HG02642 (cell line): ENCODE data around the gene LINGO1.

Experiments
- ATAC-seq: cut with Tn5 transposase; IDR thresholded peaks from one replicate; pipeline ENCODE4 v1.9.1; 2021; ENCODE audit warnings: mild to moderate bottlenecking; ENCODE audit not compliant: unreplicated experiment, poor library complexity

The LINGO1 gene

DNA sequence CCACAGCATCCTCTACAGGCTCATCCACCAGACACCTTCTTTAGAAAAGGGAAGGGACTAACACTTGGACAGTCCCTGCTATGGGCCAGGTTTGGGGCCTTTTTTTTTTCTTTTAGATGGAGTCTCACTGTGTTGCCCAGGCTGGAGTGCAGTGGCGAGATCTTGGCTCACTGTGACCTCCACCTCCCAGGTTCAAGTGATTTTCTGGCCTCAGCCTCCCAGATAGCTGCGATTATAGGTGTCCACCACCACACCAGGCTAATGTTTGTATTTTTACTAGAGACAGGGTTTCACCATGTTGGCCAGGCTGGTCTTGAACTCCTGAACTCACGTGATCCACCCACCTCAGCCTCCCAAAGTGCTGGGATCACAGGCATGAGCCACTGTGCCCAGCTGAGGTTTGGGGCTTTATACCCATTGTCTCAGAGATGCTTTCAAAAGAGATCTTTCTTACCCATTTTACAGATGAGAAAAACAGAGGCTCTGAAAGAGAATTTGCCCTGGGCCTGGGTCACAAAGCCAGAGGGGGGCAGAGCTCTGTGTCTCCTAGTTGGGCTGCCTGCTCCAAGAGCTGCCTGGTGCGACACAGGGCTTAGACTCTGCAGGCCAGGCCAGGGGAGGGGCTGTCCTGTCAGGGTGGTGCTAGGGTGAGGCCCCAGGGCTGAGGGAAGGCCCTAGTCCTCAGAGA lies 11.6 kb downstream of the LINGO1 start:
- no peak for ATAC-seq

DNA sequence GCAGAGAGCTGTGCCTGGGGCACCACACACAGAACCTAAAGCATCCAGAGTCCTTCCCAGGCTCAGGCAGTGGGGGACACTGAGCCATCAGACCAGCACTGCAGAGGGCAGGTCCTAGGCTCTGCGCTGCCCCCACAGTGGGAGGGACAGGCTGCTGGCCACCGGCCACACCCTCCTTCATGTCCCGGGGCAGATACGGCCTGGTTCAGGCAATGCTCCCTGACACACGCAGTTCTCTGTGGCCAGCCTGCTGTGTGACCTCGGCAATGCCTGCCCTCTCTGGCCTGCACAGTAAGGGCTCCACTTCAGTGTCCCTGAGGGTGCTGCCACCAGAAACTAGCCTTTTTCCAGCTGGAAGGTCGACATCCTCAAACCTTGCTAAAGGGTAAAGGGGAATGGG lies 12.4 kb downstream of the LINGO1 start:
- no peak for ATAC-seq

DNA sequence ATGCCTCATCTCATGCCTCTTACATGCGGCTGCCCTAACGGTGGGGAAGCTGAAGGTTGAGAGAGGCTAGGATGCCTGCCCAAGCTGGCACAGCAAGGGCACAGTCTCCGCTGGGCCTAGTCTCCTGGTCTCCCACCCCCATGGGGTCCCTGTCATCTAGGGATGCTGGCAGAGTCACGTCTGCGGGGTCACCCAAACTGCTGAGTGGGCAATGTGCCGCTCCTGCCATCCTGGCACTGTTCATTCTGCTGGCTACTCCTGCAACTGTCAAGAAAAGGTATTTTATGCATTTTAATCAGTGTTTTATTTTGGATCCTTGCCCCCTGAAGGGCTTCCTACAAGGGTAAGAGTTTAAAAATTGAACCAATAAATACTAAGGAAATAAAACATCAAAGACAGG lies 12.8 kb downstream of the LINGO1 start:
- no peak for ATAC-seq

DNA sequence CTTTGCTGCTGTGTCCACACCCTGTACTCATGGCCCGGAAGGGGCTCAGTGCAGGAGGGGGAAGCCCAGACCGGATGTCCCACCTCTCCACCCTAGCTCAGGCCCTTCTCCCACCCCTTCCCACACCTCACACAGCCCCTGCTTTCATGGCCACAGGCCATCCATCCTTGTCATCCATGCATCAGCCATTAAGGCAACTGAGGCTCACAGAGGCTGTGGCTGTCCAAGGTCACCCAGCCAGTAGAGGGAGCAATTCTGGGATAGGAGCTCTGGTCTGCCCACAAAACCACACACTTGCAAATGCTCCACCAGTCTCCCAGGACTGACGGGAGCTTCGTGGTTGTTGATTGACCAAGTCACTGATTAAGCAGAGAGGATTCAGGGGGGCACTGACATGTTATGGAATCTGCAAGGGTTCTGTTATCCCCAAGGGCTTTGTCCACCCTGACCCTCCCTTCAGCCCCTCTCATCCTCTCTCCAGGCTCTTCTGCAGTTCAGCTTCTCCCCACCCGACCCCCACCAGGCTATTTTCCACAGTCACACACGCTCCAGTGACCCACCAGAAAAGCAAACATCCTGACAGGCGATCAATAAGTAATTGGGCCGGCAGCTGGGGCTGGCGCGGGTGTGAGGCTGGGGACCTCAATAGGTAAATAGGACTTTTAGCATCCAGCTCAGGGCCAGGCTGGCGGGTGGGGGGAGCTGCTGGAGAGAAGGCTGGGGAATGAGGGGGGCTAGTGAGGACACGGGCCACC lies 15.1 kb downstream of the LINGO1 start:
- ATAC-seq, result no peak

DNA sequence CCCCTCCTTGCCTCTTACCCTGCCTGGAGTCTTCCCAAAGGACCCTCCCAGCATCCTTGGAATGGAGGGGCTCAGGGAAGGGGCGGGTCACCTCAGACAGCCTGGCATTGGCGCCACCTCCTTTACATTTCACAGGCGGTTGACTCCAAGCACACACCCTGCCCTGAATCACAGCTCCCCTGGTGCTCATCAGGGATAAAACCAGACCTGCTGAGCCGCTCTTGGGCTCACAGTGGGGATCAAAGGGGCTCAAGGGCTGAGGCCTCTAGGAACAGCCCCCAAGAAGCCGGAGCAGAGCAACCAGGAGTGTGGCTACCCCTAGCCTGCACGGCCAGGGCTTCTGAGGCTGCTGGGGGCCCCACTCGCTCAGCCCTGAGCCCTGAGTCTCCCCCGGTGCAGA lies 16.6 kb downstream of the LINGO1 start:
- ATAC-seq, result no peak

DNA sequence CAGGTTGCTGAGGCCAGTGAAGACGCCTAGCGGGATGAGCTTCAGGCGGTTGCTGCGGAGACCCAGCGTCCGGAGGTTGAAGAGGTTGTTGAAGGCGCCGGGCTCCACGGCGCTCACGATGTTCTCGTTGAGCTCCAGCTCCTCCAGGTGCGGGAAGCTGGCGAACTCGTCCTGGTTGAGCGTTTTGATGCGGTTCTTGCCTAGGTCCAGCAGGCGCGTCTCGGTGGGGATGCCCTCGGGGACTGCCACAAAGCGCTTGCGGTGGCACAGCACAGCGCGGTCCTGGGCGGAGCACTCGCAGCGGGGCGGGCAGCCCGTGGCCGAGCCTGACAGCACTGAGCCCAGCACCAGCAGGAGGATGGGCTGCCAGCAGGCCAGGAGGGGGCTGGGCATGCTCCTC lies 17.2 kb downstream of the LINGO1 start:
- ATAC-seq, result no peak

DNA sequence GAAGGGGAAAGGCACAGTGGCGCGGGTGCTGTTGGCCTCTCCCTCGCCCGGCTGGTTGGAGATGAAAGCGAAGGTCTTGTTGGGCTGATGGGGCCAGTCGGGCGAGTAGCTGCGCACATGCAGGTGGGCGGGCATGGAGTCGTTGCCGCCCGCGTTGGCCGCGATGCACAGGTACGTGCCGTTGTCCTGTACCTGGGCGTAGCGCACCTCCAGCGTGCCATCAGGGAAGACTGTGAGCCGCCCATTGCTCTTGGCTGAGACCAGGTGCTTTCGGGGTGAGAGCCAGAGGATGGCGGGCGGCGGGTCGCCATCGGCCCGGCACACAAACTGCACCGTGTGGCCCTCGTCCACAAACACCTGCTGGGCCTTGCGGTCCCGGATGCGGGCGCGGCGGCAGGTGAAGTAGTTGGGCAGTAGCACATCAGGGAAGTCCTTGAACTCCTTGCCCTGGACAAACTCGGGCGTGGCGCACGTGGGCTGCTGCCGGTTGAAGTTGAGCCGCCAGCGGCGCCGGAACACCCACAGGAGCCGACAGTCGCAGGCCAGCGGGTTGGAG lies 18.4 kb downstream of the LINGO1 start:
- ATAC-seq, result no peak

DNA sequence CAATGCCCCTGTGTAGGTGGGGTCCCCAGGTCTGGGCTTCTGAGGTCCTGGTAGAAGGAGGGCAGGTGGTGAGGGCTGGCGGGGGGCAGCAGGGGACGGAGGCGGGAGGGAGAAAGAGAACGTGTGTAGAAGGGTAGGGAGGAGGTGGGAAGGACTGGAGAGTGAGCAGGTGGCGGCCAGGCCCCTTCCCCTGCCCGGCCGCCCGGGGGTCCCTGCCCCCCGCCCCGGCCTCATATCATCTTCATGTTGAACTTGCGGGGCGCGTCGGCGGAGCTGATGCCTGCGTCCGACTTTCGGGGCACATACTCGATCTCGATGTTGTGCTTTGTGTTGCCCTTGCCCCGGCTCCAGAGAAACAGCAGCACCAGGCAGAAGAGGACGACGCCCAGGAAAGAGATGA lies 18.9 kb downstream of the LINGO1 start:
- ATAC-seq, result no peak

DNA sequence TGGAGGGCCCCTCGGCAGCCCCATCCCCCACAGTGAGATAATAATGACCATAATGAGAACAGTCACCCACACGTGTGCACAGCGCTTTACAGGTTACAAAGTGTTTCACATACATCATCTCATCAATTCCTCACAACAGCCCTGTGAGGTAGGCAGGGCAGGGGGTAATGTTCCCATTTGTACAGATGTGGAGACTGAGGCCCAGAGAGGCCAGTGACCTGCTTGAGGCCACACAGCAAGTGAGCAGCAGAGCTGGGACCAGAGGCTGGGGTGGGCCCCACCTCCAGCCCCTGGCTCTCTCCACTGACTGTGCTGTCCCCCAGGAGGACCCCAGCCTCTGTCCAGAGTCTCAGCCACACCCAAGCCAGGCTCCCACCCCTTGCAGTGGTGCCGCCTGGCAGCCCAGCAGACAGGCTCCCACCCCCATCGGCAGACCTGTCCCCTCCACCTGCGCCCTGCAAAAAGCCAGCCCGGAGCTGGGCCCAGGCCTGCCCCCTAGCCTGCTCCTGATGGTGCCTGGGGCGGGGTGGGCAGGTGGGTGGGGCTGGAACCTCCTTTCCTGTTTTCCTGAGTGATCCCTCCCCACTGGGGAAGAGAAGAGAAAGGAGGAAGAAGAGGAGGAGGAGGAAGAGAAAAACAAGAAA lies 19.6 kb downstream of the LINGO1 start:
- no peak for ATAC-seq

DNA sequence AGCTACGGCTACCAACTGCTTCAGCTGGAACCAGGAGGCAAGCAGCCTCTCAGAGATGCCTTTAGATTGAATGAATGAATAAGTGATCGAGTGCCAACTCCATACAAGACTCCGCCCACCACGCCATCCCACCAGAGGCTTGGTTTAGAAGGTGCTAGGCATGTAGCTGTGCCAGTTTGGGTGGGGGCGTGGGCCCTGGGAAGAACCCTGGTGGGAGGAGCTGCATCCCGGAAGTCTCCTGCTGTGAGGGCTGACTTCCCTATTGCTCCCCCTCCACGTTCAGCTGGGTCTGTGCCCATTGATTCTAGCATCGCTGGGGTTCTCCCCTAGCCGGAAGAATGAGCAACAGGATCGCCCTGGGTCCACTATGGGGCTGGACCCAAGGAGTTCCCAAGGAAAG lies 20.9 kb downstream of the LINGO1 start:
- no peak for ATAC-seq

DNA sequence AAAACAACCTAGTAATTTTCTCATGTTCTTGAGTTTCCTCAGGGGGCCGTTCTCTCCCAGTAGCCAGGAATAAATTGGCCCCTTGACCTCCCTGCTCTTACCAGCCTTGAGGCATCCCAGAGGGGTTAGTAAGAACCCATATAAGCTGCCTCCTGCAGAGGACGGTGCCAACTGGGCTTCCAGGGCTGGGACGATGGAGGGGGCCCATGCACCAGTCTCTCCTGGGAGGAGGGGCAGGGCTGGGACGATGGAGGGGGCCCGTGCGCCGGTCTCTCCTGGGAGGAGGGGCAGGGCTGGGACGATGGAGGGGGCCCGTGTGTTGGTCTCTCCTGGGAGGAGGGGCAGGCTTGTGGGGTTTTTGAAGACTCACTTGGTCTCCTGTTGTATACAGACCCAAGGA lies 22.0 kb downstream of the LINGO1 start:
- ATAC-seq, result no peak

DNA sequence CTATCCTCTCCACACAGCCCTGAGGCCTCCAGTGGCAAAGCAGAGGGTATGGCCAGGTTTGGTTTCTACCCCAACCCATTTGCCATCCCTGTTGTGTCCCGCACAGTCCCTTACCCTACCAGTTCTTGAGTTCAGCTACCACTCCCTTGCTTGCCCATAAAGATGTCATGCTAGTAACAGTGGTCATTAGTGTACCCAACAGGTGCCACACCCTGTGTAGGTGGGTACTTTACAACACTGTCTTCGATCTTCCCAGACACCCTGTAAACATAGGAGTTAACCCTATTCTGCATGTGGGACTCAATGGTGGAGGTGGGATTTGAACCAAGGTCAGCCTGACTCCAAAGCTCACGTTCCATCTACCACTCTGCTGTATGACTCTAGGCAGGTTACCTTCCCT lies 23.2 kb downstream of the LINGO1 start:
- no peak for ATAC-seq

DNA sequence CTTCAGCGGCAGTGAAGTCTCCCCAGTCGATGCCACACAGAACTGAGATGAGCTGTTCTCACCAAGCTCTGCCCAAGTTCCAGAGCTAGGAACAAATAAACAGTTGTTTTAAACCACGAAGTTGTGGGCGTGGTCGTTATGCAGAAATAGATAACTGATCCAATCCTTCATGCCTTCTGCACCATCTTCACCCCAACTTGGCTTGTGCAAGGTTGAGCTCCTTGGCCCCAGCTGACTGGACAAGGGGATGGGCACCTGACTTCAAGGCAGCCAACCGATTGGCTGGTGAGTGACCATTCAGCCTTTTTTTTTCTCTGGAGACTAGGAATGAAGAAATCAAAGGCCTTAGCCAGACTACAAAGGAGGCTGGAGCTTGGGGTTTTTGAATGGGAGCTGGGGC lies 23.9 kb downstream of the LINGO1 start:
- no peak for ATAC-seq

DNA sequence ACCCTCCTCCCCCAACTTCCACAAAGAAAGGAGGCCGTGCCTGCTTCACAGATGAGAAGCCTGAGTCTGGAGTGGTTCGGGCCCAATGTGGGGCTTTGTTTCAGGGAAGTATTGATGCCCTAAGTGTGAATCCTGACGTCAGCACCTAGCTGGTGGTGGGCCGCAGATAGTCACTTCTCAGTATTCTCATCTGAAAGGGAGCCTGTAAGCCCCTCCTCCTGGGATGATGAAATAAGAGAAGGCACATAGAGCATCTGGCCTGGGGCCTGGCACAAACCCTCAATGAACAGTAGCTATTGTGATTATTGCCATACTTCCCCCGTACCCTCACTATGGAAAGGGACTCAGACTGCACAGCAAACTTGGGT lies 24.8 kb downstream of the LINGO1 start:
- no peak for ATAC-seq

DNA sequence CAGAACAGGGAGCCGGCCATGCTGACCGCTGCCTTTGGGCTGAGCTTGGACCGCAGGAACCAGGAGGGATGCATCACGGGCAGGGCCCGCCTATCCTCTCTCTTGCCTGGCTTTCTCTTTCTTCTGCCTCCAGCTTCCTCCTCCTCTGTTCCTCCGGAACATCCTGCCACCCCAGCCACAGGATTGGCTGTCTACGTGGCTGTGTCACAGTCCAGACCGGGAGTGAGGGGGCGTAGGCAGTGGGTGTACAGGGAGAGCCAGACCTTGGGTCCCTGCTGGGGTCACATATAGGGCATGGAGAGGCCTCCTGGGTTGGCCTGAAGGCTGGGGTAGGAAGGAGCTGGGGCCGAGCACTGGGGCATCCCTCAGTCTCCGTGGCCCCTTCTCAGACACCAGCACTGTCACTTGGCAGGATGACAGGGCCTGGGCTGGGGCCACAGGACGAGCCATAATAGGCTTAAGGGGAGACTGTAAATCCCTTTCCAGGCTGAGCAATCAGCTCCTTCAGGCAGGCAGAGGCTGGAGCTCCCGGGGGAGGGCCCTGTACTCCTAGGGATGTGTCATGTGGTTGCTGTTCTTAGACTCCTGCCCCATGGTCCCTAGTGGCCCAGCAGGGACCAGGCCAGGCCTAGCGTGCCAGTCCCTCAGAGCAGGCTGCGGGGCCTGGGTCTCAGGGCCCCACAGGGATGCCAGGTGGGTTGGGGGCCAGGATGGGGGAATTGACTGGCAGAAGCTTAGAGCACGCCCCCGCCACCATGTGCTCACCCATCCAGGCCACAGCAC lies 25.4 kb downstream of the LINGO1 start:
- ATAC-seq, result no peak

DNA sequence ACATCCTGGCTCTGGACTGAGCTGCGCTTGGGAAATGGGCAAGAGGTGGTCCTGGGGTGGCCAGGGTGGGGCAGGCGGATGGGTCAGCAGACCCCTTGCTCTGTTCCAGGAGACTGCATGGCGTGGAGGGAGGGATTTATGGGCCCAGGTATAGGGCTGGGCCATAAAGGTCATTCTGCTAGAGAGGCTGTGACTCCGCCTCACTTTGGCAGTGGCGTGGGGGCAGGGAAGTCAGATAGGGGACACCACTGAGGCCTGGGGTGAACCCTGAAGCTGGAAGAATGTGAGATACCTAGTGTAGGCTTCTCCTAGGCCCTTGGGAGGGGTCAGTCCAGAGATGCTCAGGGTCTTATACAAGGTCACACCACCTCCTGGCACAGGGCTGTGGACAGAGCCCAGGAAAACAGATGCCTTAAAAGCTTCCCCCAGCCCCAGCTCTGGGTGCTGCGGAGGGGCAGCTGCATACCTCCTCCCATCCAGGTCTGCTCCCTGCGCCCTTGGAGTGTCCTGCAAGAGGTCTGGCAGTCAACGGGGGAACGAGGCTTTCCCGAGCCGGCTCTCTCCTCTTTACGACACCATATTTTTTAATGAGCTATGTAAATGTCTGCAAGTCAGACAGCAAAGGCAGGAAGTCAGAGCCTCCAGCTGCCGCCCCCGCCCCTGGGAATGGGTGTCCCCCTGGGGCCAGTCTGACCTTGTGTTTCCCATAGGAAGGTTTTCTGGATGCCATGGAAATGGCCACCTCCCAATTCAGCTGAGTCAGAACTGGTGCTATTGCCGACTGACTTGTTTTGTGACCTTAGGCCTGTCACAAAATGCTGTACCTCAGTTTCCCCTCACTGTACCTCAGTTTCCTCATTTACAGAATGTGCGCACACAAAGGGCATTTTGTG lies 26.3 kb downstream of the LINGO1 start:
- ATAC-seq, result no peak

DNA sequence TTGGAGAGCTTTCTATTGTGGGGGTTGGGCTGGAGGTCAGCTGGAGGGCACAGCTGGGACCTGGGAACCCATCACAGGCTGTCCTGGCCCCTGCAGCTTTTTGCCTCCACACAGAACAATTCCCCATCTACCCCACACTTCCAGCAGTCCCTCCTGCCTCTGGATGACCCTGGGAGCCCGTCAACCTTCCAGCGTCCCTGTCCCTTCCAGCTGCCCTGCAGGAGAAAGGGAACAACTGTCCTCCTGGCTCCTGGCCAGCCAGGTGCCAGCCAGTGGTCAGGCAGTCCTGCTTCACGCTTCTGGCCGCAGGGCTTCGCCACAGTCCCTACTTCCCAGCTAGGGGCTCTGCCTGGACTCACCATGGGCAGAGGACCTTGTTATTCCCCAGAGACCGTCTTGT lies 27.2 kb downstream of the LINGO1 start:
- ATAC-seq, result no peak

DNA sequence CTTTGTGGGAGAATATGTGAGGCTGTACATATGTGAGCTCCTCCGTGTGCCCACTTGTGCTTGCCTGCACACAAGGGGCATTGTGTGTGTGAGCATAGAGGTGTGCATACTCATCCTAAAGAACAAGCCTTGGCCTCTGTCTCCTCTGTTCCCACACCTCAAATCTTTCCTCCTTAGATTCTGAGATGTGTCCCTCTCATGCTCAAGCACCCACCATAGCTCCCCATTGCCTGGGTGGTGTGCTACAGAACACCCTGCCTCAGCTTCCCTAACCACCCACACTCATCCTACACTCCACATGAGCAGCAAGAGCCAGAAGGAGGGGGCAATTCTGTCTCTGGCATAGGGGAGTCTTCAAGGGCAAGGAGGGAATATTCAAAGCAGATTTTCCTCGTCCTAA lies 27.7 kb downstream of the LINGO1 start:
- ATAC-seq, result no peak

DNA sequence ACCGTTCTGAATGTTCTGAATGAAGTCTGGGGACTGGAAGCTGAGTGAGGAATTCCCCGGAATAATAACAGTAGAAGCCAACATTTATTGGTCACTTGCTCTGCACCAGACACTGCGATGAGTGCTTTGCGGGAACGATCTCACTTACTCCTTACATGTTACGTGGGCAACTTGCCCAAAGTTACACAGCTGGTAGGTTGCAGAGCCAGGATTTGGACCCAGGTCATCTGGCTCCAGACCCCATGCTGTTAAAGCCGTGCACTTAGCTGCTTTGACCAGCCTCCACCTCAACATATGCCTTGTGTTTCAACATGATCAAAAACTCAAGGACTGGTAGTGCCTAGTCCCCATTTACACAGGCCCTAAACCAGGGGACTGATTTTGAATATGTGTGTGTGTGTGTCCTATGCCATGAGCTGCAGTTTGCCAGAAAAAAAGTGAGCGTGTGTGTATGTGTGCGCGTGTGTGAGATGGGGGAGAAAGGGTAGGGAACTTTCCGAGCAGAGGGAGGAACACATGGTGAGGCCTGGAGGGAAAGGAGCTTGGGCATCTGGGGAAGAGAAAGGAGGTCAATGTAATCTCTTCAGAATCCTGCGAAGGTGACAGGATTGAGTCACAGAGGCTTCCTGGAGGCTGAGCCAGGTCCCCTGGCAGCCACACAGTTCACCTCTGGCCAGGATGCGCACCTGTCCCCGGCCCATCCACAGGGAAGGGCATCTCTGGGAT lies 28.9 kb downstream of the LINGO1 start:
- no peak for ATAC-seq
